ENCODE results near the gene GGCX. TPM values are rescaled to one million over a fixed set of nuclear protein-coding genes. Genes with fewer than 3 reads are reported as not detected.
"Not testable (repeated sequence)": the region's sequence is repeated elsewhere in the genome, so short reads cannot be mapped to it uniquely, and the experiment has no call there.

Gene GGCX
- total RNA-seq, 2 donors from 2014 or later = 74.5 to 89.5 TPM

DNA sequence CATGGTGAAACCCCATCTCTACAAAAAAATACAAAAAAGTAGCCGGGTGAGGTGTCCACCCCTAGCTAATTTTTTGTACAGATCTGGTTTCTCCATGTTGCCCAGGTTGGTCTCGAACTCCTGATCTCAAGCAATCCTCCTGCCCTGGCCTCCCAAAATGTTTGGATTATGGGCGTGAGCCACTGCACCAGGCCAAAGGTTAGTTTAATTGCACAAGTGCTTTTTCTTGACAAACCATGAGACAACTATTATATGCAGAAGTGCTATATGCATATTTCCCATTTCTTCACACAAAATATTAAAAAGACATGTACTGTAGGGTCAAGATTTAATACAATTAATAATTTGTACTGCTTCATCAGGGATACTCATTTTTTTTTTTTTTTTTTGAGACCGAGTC, 5.0 kb upstream of the GGCX start:
- H3K4me1 Mint-ChIP-seq = no peaks in the 10 kb centered on the region
- TF ChIP-seq, protein P1, sequence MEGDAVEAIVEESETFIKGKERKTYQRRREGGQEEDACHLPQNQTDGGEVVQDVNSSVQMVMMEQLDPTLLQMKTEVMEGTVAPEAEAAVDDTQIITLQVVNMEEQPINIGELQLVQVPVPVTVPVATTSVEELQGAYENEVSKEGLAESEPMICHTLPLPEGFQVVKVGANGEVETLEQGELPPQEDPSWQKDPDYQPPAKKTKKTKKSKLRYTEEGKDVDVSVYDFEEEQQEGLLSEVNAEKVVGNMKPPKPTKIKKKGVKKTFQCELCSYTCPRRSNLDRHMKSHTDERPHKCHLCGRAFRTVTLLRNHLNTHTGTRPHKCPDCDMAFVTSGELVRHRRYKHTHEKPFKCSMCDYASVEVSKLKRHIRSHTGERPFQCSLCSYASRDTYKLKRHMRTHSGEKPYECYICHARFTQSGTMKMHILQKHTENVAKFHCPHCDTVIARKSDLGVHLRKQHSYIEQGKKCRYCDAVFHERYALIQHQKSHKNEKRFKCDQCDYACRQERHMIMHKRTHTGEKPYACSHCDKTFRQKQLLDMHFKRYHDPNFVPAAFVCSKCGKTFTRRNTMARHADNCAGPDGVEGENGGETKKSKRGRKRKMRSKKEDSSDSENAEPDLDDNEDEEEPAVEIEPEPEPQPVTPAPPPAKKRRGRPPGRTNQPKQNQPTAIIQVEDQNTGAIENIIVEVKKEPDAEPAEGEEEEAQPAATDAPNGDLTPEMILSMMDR (conservative IDR thresholded peaks at IDR 0.05) = no peak
- H3K27me3 Mint-ChIP-seq (ENCODE audit: insufficient read depth) = peaks cover 17% of the 10 kb centered on the region
- H3K27ac ChIP-seq (ENCODE audit: low read depth, low read length) = no peak overlapping the region
- H3K27me3 ChIP-seq (ENCODE audit: control insufficient read depth, insufficient read depth, low read length, poor library complexity, severe bottlenecking) = peaks cover 18% of the 10 kb centered on the region
- no peaks in the 10 kb centered on the region for H3K36me3 ChIP-seq (ENCODE audit: control insufficient read depth, insufficient read depth, low read length)
- no peak overlapping the region for H3K27ac Mint-ChIP-seq
- no peak overlapping the region for H3K9ac ChIP-seq (ENCODE audit: extremely low read depth, low read length, poor library complexity, severe bottlenecking)
- no peaks in the 10 kb centered on the region for H3K9me3 Mint-ChIP-seq
- H3K36me3 Mint-ChIP-seq (ENCODE audit: low read depth) = no peaks in the 10 kb centered on the region
- H3K4me1 ChIP-seq (ENCODE audit: control insufficient read depth, insufficient read depth, low read length) = no peaks in the 10 kb centered on the region
- DNase-seq = no peak
- H3K4me3 Mint-ChIP-seq = no peak overlapping the region
- no peaks in the 10 kb centered on the region for H3K9me3 ChIP-seq (ENCODE audit: control insufficient read depth, low read length)
- no peak overlapping the region for H3K4me3 ChIP-seq (ENCODE audit: low read length)
- 86 to 94% methylated on average over 3 to 4 of the region's 4 CpGs for WGBS, 2 experiments (ENCODE audit: insufficient coverage in 1 of 2, insufficient read length in 1 of 2)

- DNase-seq = no peak
- 90 to 94% methylated on average over 5 of the region's 5 CpGs for WGBS, 2 experiments (ENCODE audit: insufficient coverage in 1 of 2, insufficient read length in 1 of 2)
- Mint-ChIP-seq H3K27me3 (ENCODE audit: insufficient read depth) (peaks cover 2% of the 10 kb centered on the region), H3K4me1 (peaks cover 11% of the 10 kb centered on the region), H3K36me3 (ENCODE audit: low read depth) (peaks cover 3% of the 10 kb centered on the region), H3K4me3 (no peak overlapping the region), H3K27ac (no peak overlapping the region), H3K9me3 (no peaks in the 10 kb centered on the region)
- H3K4me3 ChIP-seq (ENCODE audit: low read length) = no peak overlapping the region
- H3K9me3 ChIP-seq (ENCODE audit: control insufficient read depth, low read length) = no peaks in the 10 kb centered on the region
- H3K36me3 ChIP-seq (ENCODE audit: control insufficient read depth, insufficient read depth, low read length) = peaks cover 1% of the 10 kb centered on the region
- no peak overlapping the region for H3K9ac ChIP-seq (ENCODE audit: extremely low read depth, low read length, poor library complexity, severe bottlenecking)
- H3K4me1 ChIP-seq (ENCODE audit: control insufficient read depth, insufficient read depth, low read length) = no peaks in the 10 kb centered on the region
- TF ChIP-seq, protein P1 (conservative IDR thresholded peaks at IDR 0.05) = no peak
- peaks cover 3% of the 10 kb centered on the region for H3K27me3 ChIP-seq (ENCODE audit: control insufficient read depth, insufficient read depth, low read length, poor library complexity, severe bottlenecking)
- no peak overlapping the region for H3K27ac ChIP-seq (ENCODE audit: low read depth, low read length)
Measured at GRCh38 chr2:85564144-85564563, 2.9 kb upstream of the GGCX start.

DNA sequence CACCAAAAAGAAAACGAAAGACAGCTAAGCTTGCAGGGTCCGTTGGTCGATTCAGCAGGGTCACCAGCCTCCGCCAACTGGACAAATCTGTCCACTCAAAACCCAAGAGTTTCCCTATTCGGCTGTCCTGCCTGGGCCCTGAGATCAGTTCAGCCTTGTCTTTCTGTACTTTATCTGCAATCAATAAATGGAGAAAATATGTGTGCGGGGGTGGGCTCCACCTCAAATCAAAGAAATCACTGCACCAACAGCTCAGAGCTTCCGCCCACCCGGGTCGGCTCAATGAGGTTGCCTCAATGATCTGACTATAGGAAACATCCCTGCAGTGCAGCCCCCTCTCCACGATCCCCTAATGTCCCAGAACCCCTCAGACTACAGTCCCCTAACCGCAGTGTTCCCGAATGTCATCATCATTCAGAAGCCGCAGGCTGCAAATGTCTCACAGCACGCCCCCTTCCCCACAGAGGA, 447 bp downstream of the GGCX start:
- Mint-ChIP-seq H3K27ac (peak overlapping the region; percentile 98), H3K36me3 (ENCODE audit: low read depth) (peaks cover 32% of the 10 kb centered on the region), H3K4me3 (peak overlapping the region; percentile 98), H3K27me3 (ENCODE audit: insufficient read depth) (no peaks in the 10 kb centered on the region), H3K9me3 (no peaks in the 10 kb centered on the region), H3K4me1 (peaks cover 11% of the 10 kb centered on the region)
- Histone ChIP-seq H3K4me3 (ENCODE audit: low read length) (peak overlapping the region; percentile 98), H3K4me1 (ENCODE audit: control insufficient read depth, insufficient read depth, low read length) (no peaks in the 10 kb centered on the region), H3K36me3 (ENCODE audit: control insufficient read depth, insufficient read depth, low read length) (peaks cover 31% of the 10 kb centered on the region), H3K27ac (ENCODE audit: low read depth, low read length) (peak overlapping the region; percentile 60), H3K27me3 (ENCODE audit: control insufficient read depth, insufficient read depth, low read length, poor library complexity, severe bottlenecking) (no peaks in the 10 kb centered on the region), H3K9ac (ENCODE audit: extremely low read depth, low read length, poor library complexity, severe bottlenecking) (peak overlapping the region; percentile 73), H3K9me3 (ENCODE audit: control insufficient read depth, low read length) (no peaks in the 10 kb centered on the region)
- DNase-seq = no peak
- WGBS, 2 experiments (ENCODE audit: insufficient coverage in 1 of 2, insufficient read length in 1 of 2) = 0 to 10% methylated on average over 1 to 14 of the region's 14 CpGs
- TF ChIP-seq, protein P1 (conservative IDR thresholded peaks at IDR 0.05) = no peak

- not testable (repeated sequence) for H3K27me3 ChIP-seq (ENCODE audit: control insufficient read depth, insufficient read depth, low read length, poor library complexity, severe bottlenecking); DNase-seq; H3K9me3 Mint-ChIP-seq; H3K27ac ChIP-seq (ENCODE audit: low read depth, low read length); H3K9me3 ChIP-seq (ENCODE audit: control insufficient read depth, low read length); H3K27me3 Mint-ChIP-seq (ENCODE audit: insufficient read depth); H3K4me1 ChIP-seq (ENCODE audit: control insufficient read depth, insufficient read depth, low read length)
- peaks cover 11% of the 10 kb centered on the region for H3K4me1 Mint-ChIP-seq
- peaks cover 35% of the 10 kb centered on the region for H3K36me3 ChIP-seq (ENCODE audit: control insufficient read depth, insufficient read depth, low read length)
- H3K4me3 Mint-ChIP-seq = peak overlapping the region; percentile 98
- peak overlapping the region; percentile 73 for H3K9ac ChIP-seq (ENCODE audit: extremely low read depth, low read length, poor library complexity, severe bottlenecking)
- 88 to 92% methylated on average over 10 to 12 of the region's 12 CpGs for WGBS, 2 experiments (ENCODE audit: insufficient coverage in 1 of 2, insufficient read length in 1 of 2)
- H3K36me3 Mint-ChIP-seq (ENCODE audit: low read depth) = peaks cover 36% of the 10 kb centered on the region
- peak overlapping the region; percentile 98 for H3K27ac Mint-ChIP-seq
- H3K4me3 ChIP-seq (ENCODE audit: low read length) = peak overlapping the region; percentile 98
Measured at GRCh38 chr2:85560403-85560726, 928 bp downstream of the GGCX start.
